Caco-2 (cell line): Measurements from ENCODE around the gene STRN. TPM values are rescaled to one million over a fixed set of nuclear protein-coding genes. Genes with fewer than 3 reads are reported as not detected.
A peak's percentile ranks its signal among the peaks of the same experiment; 100 is the strongest.

Source experiments
- BruUV-seq: library from RNA; stranded (reverse); fragments of 400-500 nt; replicated peaks from 2 replicates; lab custom pipeline; 2021; lab: Mats Ljungman, UMichigan
- CTCF ChIA-PET: fragments of 300-600 bp; sonication (Branson Sonifier 250); formaldehyde crosslinking; loops from one replicate; lab custom pipeline; 2022; ENCODE audit warnings: antibody characterized with exemption; lab: Charles Lee
- POLR2A ChIA-PET: fragments of 300-600 bp; sonication (Branson Sonifier 250); formaldehyde crosslinking; loops from one replicate; lab custom pipeline; 2022; ENCODE audit warnings: antibody characterized with exemption; lab: Charles Lee
- DNase-seq, 2 experiments: peaks; one replicate each; pipeline versions ENCODE4 v3.0.0 to v3.0.0-alpha.2; 2020 to 2022
- H3K27me3 ChIP-seq: replicated peaks from 2 replicates; pipeline ENCODE4 v1.6.0; 2011; ENCODE audit warnings: low read length; ENCODE audit not compliant: control insufficient read depth, insufficient read depth
- H3K36me3 ChIP-seq: 2 replicates; pipeline ENCODE4 v1.5.1; 2011; ENCODE audit warnings: low read length; ENCODE audit not compliant: control insufficient read depth, insufficient read depth
- H3K4me1 ChIP-seq: fragments of 250-450 bp; sonication (Bioruptor Pico); 2 replicates; pipeline ENCODE4 v1.5.1; 2020; ENCODE audit warnings: mild to moderate bottlenecking
- H3K4me3 ChIP-seq: 2 replicates; pipeline ENCODE4 v1.5.1; 2011; ENCODE audit warnings: low read depth, mild to moderate bottlenecking, control low read depth, low read length
- H3K9me3 ChIP-seq: fragments of 250-450 bp; sonication (Bioruptor Pico); 2 replicates; pipeline ENCODE4 v1.5.1; 2020; ENCODE audit warnings: mild to moderate bottlenecking, moderate library complexity
- H3K27ac Mint-ChIP-seq: one replicate; pipeline ENCODE4 v1.8.0; 2022; ENCODE audit warnings: mixed read lengths; ENCODE audit not compliant: unreplicated experiment
- H3K27me3 Mint-ChIP-seq: one replicate; pipeline ENCODE4 v1.8.0; 2022; ENCODE audit warnings: mixed read lengths; ENCODE audit not compliant: insufficient read depth, unreplicated experiment
- H3K36me3 Mint-ChIP-seq: one replicate; pipeline ENCODE4 v1.8.0; 2022; ENCODE audit warnings: mild to moderate bottlenecking, mixed read lengths; ENCODE audit not compliant: insufficient read depth, unreplicated experiment
- H3K4me1 Mint-ChIP-seq: one replicate; pipeline ENCODE4 v1.8.0; 2022; ENCODE audit warnings: low read depth, mixed read lengths; ENCODE audit not compliant: unreplicated experiment
- H3K4me3 Mint-ChIP-seq: one replicate; pipeline ENCODE4 v1.8.0; 2022; ENCODE audit warnings: mild to moderate bottlenecking, moderate library complexity, mixed read lengths; ENCODE audit not compliant: unreplicated experiment
- H3K9me3 Mint-ChIP-seq: one replicate; pipeline ENCODE4 v1.8.0; 2022; ENCODE audit warnings: mixed read lengths; ENCODE audit not compliant: unreplicated experiment
- CTCF ChIP-seq, 2 experiments: fragments of 200-600 bp in 1 of 2; IDR thresholded peaks; 1 replicate in 1 of 2; 2 replicates in 1 of 2; pipeline versions ENCODE4 v1.5.1 to v1.8.0; 2011 to 2022; ENCODE audit warnings: antibody characterized with exemption in 1 of 2, control low read depth in 1 of 2, inconsistent platforms in 1 of 2, low read depth in 1 of 2, low read length in 1 of 2, mild to moderate bottlenecking in 1 of 2, moderate library complexity in 1 of 2; ENCODE audit not compliant: insufficient read depth in 1 of 2, severe bottlenecking in 1 of 2, unreplicated experiment in 1 of 2
- intact Hi-C: fragments of 100-400 bp; cut with micrococcal nuclease; formaldehyde crosslinking; loops from one replicate; pipeline ENCODE4 v1.10.0; 2022; ENCODE audit not compliant: unreplicated experiment
- total RNA-seq: library from RNA; stranded (reverse); gene quantifications from 2 replicates; pipeline ENCODE4 v1.2.3, GENCODE V29; 2022

The STRN gene
- total RNA-seq, 1 experiment from 2014 or later, result 36.8 TPM

- Mint-ChIP-seq H3K27me3 (no peaks in the 10 kb centered on the region), H3K4me3 (no peak overlapping the region), H3K9me3 (no peaks in the 10 kb centered on the region), H3K27ac (no peak overlapping the region), H3K36me3 (no peaks in the 10 kb centered on the region), H3K4me1 (peaks cover 14% of the 10 kb centered on the region)
- peaks cover 30% of the 10 kb centered on the region for H3K4me1 ChIP-seq
- no peaks in the 10 kb centered on the region; the same call in 1 of the 2 replicates for H3K36me3 ChIP-seq
- BruUV-seq, result no TSS peak
- H3K9me3 ChIP-seq, result no peaks in the 10 kb centered on the region
- no peak for TF ChIP-seq CTCF (IDR thresholded peaks at IDR 0.05; ENCODE audit: insufficient read depth in 1 of 2, low read depth in 1 of 2, low read length in 1 of 2, severe bottlenecking in 1 of 2, unreplicated experiment in 1 of 2)
- DNase-seq, result peak in 1 of 2 experiments; percentile 9
- no peaks in the 10 kb centered on the region for H3K27me3 ChIP-seq
- POLR2A ChIA-PET, result no interaction called here
- H3K4me3 ChIP-seq, result no peak overlapping the region
- intact Hi-C loops, result no loop called here
- CTCF ChIA-PET, result no interaction called here
Observed at GRCh38 chr2:36915627-36916026, 50.7 kb downstream of the STRN start.

- H3K36me3 Mint-ChIP-seq, result no peaks in the 10 kb centered on the region
- H3K27ac Mint-ChIP-seq, result no peak overlapping the region
- intact Hi-C loops, result no loop called here
- no peak for DNase-seq
- no peaks in the 10 kb centered on the region for H3K27me3 Mint-ChIP-seq
- BruUV-seq, result no TSS peak
- H3K9me3 ChIP-seq, result no peaks in the 10 kb centered on the region
- H3K4me1 ChIP-seq, result peaks cover 12% of the 10 kb centered on the region
- CTCF ChIA-PET, result no interaction called here
- no peak overlapping the region for H3K4me3 ChIP-seq
- POLR2A ChIA-PET, result no interaction called here
- no peaks in the 10 kb centered on the region; the same call in 1 of the 2 replicates for H3K36me3 ChIP-seq
- H3K9me3 Mint-ChIP-seq, result no peaks in the 10 kb centered on the region
- no peaks in the 10 kb centered on the region for H3K27me3 ChIP-seq
- H3K4me1 Mint-ChIP-seq, result no peaks in the 10 kb centered on the region
- H3K4me3 Mint-ChIP-seq, result no peak overlapping the region
- no peak for TF ChIP-seq CTCF (IDR thresholded peaks at IDR 0.05; ENCODE audit: insufficient read depth in 1 of 2, low read depth in 1 of 2, low read length in 1 of 2, severe bottlenecking in 1 of 2, unreplicated experiment in 1 of 2)
Observed at GRCh38 chr2:36912695-36913094, 53.6 kb downstream of the STRN start.

GRCh38 chr2:36911012-36911411 lies 55.3 kb downstream of the STRN start:
- intact Hi-C loops, result no loop called here
- ChIA-PET POLR2A (interaction anchor here (0.6 kb wide), 1 partner anchor 53 kb away, joined by 6 read pairs; no protein-coding TSS in a partner anchor), CTCF (no interaction called here)
- Mint-ChIP-seq H3K27ac (no peak overlapping the region), H3K9me3 (no peaks in the 10 kb centered on the region), H3K4me3 (no peak overlapping the region), H3K27me3 (no peaks in the 10 kb centered on the region), H3K36me3 (no peaks in the 10 kb centered on the region), H3K4me1 (no peaks in the 10 kb centered on the region)
- Histone ChIP-seq H3K4me1 (peaks cover 8% of the 10 kb centered on the region), H3K4me3 (no peak overlapping the region), H3K27me3 (no peaks in the 10 kb centered on the region), H3K9me3 (no peaks in the 10 kb centered on the region), H3K36me3 (no peaks in the 10 kb centered on the region)
- no peak for TF ChIP-seq CTCF (IDR thresholded peaks at IDR 0.05; ENCODE audit: insufficient read depth in 1 of 2, low read depth in 1 of 2, low read length in 1 of 2, severe bottlenecking in 1 of 2, unreplicated experiment in 1 of 2)
- no peak for DNase-seq
- BruUV-seq, result no TSS peak
